DOHH2 (cell line): ENCODE results near the gene CSPG5.

ENCODE experiments used
- H3F3A ChIP-seq: fragments of 200-600 bp; sonication (generic), shearing (Covaris generic); 2 replicates; pipeline ENCODE4 v1.6.0; 2016; ENCODE audit warnings: antibody characterized with exemption, mild to moderate bottlenecking; ENCODE audit not compliant: control insufficient read depth, insufficient read depth
- H3K27ac ChIP-seq: fragments of 200-600 bp; sonication (generic); 2 replicates; pipeline ENCODE4 v1.5.1; 2014; ENCODE audit warnings: low read depth, mild to moderate bottlenecking, low read length, moderate library complexity
- H3K27me3 ChIP-seq: fragments of 200-600 bp; sonication (generic); 2 replicates; pipeline ENCODE4 v1.6.1; 2014; ENCODE audit warnings: mild to moderate bottlenecking, low read length, mixed read lengths; ENCODE audit not compliant: control insufficient read depth
- H3K36me3 ChIP-seq: fragments of 200-600 bp; sonication (generic); 2 replicates; pipeline ENCODE4 v1.6.1; 2014; ENCODE audit warnings: mild to moderate bottlenecking, low read length, moderate library complexity, mixed read lengths; ENCODE audit not compliant: control insufficient read depth
- H3K4me1 ChIP-seq: fragments of 200-600 bp; sonication (generic); 2 replicates; pipeline ENCODE4 v1.6.1; 2014; ENCODE audit warnings: mild to moderate bottlenecking, low read length, mixed read lengths; ENCODE audit not compliant: control insufficient read depth
- H3K4me2 ChIP-seq: fragments of 200-600 bp; sonication (generic); 2 replicates; pipeline ENCODE4 v1.6.0; 2014; ENCODE audit warnings: mild to moderate bottlenecking, low read length, moderate library complexity
- H3K4me3 ChIP-seq: fragments of 200-600 bp; sonication (generic); 2 replicates; pipeline ENCODE4 v1.5.1; 2014; ENCODE audit warnings: mild to moderate bottlenecking, low read length, mixed read lengths
- H3K79me2 ChIP-seq: fragments of 200-600 bp; sonication (generic); 2 replicates; pipeline ENCODE4 v1.6.1; 2014; ENCODE audit warnings: mild to moderate bottlenecking, low read length, mixed read lengths; ENCODE audit not compliant: control insufficient read depth
- H3K9me2 ChIP-seq: fragments of 200-600 bp; sonication (generic); replicated peaks from 2 replicates; pipeline ENCODE4 v1.6.1; 2014; ENCODE audit warnings: mild to moderate bottlenecking, low read length, mixed read lengths; ENCODE audit not compliant: control insufficient read depth
- H3K9me3 ChIP-seq: fragments of 200-600 bp; sonication (generic); 2 replicates; pipeline ENCODE4 v1.6.1; 2014; ENCODE audit warnings: antibody characterized with exemption, low read length, mixed read lengths; ENCODE audit not compliant: control insufficient read depth, insufficient read depth
- H4K20me1 ChIP-seq: fragments of 200-600 bp; sonication (generic); 2 replicates; pipeline ENCODE4 v1.6.0; 2014; ENCODE audit warnings: low read depth, mild to moderate bottlenecking, antibody characterized with exemption, low read length, moderate library complexity; ENCODE audit not compliant: control insufficient read depth, insufficient read depth
- CTCF ChIP-seq: fragments of 200-600 bp; sonication (generic); IDR thresholded peaks from one replicate; pipeline ENCODE4 v1.5.1; 2014; ENCODE audit warnings: antibody characterized with exemption, mild to moderate bottlenecking, low read depth, low read length; ENCODE audit not compliant: poor library complexity, severe bottlenecking
- EZH2phosphoT487 ChIP-seq: fragments of 200-600 bp; sonication (generic); IDR thresholded peaks from 2 replicates; pipeline ENCODE4 v1.6.1; 2017; ENCODE audit warnings: borderline replicate concordance, mild to moderate bottlenecking, antibody characterized with exemption, low read length, moderate library complexity, mixed read lengths

The CSPG5 gene

GRCh38 chr3:47517937-47518336, 60.7 kb downstream of the CSPG5 start:
- peaks cover 8% of the 10 kb centered on the region; the same call in 1 of the 2 replicates for H3F3A ChIP-seq
- TF ChIP-seq CTCF, result no peak
- no peak for TF ChIP-seq EZH2phosphoT487
- no peak overlapping the region for H3K4me3 ChIP-seq
- H3K9me2 ChIP-seq, result no peaks in the 10 kb centered on the region
- H3K4me2 ChIP-seq, result no peak overlapping the region
- no peaks in the 10 kb centered on the region for H3K9me3 ChIP-seq
- H3K27me3 ChIP-seq, result 0 out of 2 replicates have a peak, but pooled peaks cover 3% of the 10 kb centered on the region
- H3K79me2 ChIP-seq, result peaks cover 3% of the 10 kb centered on the region
- no peaks in the 10 kb centered on the region for H4K20me1 ChIP-seq
- peaks cover 1% of the 10 kb centered on the region; the same call in 1 of the 2 replicates for H3K36me3 ChIP-seq
- peaks cover 10% of the 10 kb centered on the region for H3K4me1 ChIP-seq
- H3K27ac ChIP-seq, result no peak overlapping the region

- H3F3A ChIP-seq, result peaks cover 8% of the 10 kb centered on the region; the same call in 1 of the 2 replicates
- H3K9me2 ChIP-seq, result no peaks in the 10 kb centered on the region
- H4K20me1 ChIP-seq, result no peaks in the 10 kb centered on the region
- H3K4me3 ChIP-seq, result no peak overlapping the region
- H3K36me3 ChIP-seq, result peaks cover 19% of the 10 kb centered on the region
- H3K4me1 ChIP-seq, result peaks cover 14% of the 10 kb centered on the region
- no peaks in the 10 kb centered on the region for H3K9me3 ChIP-seq
- H3K79me2 ChIP-seq, result peaks cover 23% of the 10 kb centered on the region
- H3K27ac ChIP-seq, result no peak overlapping the region
- no peak for TF ChIP-seq CTCF
- TF ChIP-seq EZH2phosphoT487, result no peak
- no peak overlapping the region for H3K4me2 ChIP-seq
- no peaks in the 10 kb centered on the region for H3K27me3 ChIP-seq
These were observed 62.8 kb downstream of the CSPG5 start for GRCh38 chr3:47515864-47516319.

- Histone ChIP-seq H3K4me3 (no peak overlapping the region), H3K36me3 (peaks cover 27% of the 10 kb centered on the region), H3K4me1 (peaks cover 14% of the 10 kb centered on the region), H3K4me2 (no peak overlapping the region), H4K20me1 (no peaks in the 10 kb centered on the region), H3K9me2 (no peaks in the 10 kb centered on the region), H3K9me3 (no peaks in the 10 kb centered on the region), H3K27ac (no peak overlapping the region), H3F3A (peaks cover 8% of the 10 kb centered on the region; the same call in 1 of the 2 replicates), H3K79me2 (peaks cover 31% of the 10 kb centered on the region), H3K27me3 (no peaks in the 10 kb centered on the region)
- no peak for TF ChIP-seq CTCF
- no peak for TF ChIP-seq EZH2phosphoT487
These were observed 63.6 kb downstream of the CSPG5 start for GRCh38 chr3:47515100-47515499.
